HepG2 (cell line): ENCODE data around the gene RPUSD3. TPM values are rescaled to one million over a fixed set of nuclear protein-coding genes. Genes with fewer than 3 reads are reported as not detected.

Experiments used
- BRCA1 ChIP-seq: sonication (generic); formaldehyde crosslinking; IDR thresholded peaks from 2 replicates; pipeline ENCODE4 v1.4.0; 2020; ENCODE audit warnings: missing genetic modification reagents
- CBX5 ChIP-seq: sonication (generic); formaldehyde crosslinking; IDR thresholded peaks from 2 replicates; pipeline ENCODE4 v1.4.0; 2020; ENCODE audit warnings: missing genetic modification reagents, borderline replicate concordance
- GRHL1 ChIP-seq: sonication (generic); formaldehyde crosslinking; conservative IDR thresholded peaks from 2 replicates; pipeline ENCODE4 v1.8.0; 2022; ENCODE audit warnings: missing genetic modification reagents
- HIVEP1 ChIP-seq: sonication (generic); formaldehyde crosslinking; IDR thresholded peaks from 2 replicates; pipeline ENCODE4 v1.4.0; 2020; ENCODE audit warnings: mild to moderate bottlenecking, missing genetic modification reagents
- KIAA2018 ChIP-seq: sonication (generic); formaldehyde crosslinking; IDR thresholded peaks from 2 replicates; pipeline ENCODE4 v1.5.0; 2020; ENCODE audit warnings: mild to moderate bottlenecking, missing genetic modification reagents, borderline replicate concordance
- MBD4 ChIP-seq: IDR thresholded peaks from 2 replicates; pipeline ENCODE4 v1.6.1; 2012; ENCODE audit warnings: low read length, inconsistent platforms, borderline replicate concordance
- PBX2 ChIP-seq: IDR thresholded peaks from 2 replicates; pipeline ENCODE4 v1.6.1; 2016; ENCODE audit warnings: control low read depth
- ZNF337 ChIP-seq: sonication (generic); formaldehyde crosslinking; IDR thresholded peaks from 2 replicates; pipeline ENCODE4 v1.5.1; 2020; ENCODE audit warnings: missing genetic modification reagents, low read depth, mild to moderate bottlenecking, borderline replicate concordance
- ZNF564 ChIP-seq: sonication (generic); formaldehyde crosslinking; IDR thresholded peaks from 2 replicates; pipeline ENCODE4 v1.8.1; 2023; ENCODE audit warnings: mild to moderate bottlenecking, missing genetic modification reagents
- ZNF710 ChIP-seq: sonication (generic); formaldehyde crosslinking; IDR thresholded peaks from 2 replicates; pipeline ENCODE4 v1.5.0; 2020; ENCODE audit warnings: mild to moderate bottlenecking, missing genetic modification reagents, borderline replicate concordance
- ZNF740 ChIP-seq: sonication (generic); formaldehyde crosslinking; IDR thresholded peaks from 2 replicates; pipeline ENCODE4 v1.4.0; 2020; ENCODE audit warnings: missing genetic modification reagents
- ZSCAN20 ChIP-seq: sonication (generic); formaldehyde crosslinking; IDR thresholded peaks from 2 replicates; pipeline ENCODE4 v1.4.0; 2020; ENCODE audit warnings: missing genetic modification reagents, mild to moderate bottlenecking, borderline replicate concordance
- polyA plus RNA-seq, 8 experiments: library from polyadenylated mRNA; depleted of rRNA in 3 of 8; stranded (reverse) in 7 of 8; unstranded in 1 of 8; fragments of >200 nt; fragmentation: Illumina TruSeq in 4 of 8; extraction: Trizol in 4 of 8; gene quantifications; 2 replicates each; pipeline versions ENCODE4 v1.2.1 to v1.2.3, GENCODE V29; 2011 to 2016; ENCODE audit warnings: low read depth in 4 of 8, missing spikeins in 1 of 8, mixed read lengths in 1 of 8; ENCODE audit not compliant: insufficient read depth in 1 of 8
- total RNA-seq, 5 experiments: library from RNA; depleted of rRNA; stranded (reverse); fragments of >200 nt; fragmentation: Illumina TruSeq; extraction: Trizol; gene quantifications; 2 replicates each; pipeline ENCODE4 v1.2.3, GENCODE V29; 2016; ENCODE audit warnings: low read depth in 1 of 5

Gene RPUSD3
- total and polyA plus RNA-seq, 2 of the 13 experiments (the other 11 are each of a cell fraction or from before 2014, with no cell fraction given) = 32.1 to 48.7 TPM

GRCh38 chr3:9843715-9844438 is at the start of gene RPUSD3 (continued):
- TF ChIP-seq KIAA2018 (CRISPR knock-in tag) (no peak), HIVEP1 (CRISPR knock-in tag) (peak; percentile 79; the same call in 1 of the 2 replicates), ZSCAN20 (CRISPR knock-in tag) (no peak), MBD4 (no peak), CBX5 (CRISPR knock-in tag) (no peak; the same call in 1 of the 2 replicates), ZNF337 (CRISPR knock-in tag) (no peak), PBX2 (CRISPR knock-in tag) (peak; percentile 98), GRHL1 (no peak), BRCA1 (CRISPR knock-in tag) (no peak), ZNF564 (CRISPR knock-in tag) (0 out of 2 replicates have a peak, but pooled peaks have one; percentile 45), ZNF710 (peak; percentile 78; the same call in 1 of the 2 replicates), ZNF740 (CRISPR knock-in tag) (no peak)
